WTC11 (cell line): Measurements from ENCODE around the gene OPCML. TPM values are rescaled to one million over a fixed set of nuclear protein-coding genes. Genes with fewer than 3 reads are reported as not detected.

ENCODE experiments used
- ATAC-seq: fragments of 200-7000 bp; cut with Tn5 transposase; 2 replicates; pipeline ENCODE4 v1.10.0; 2021; ENCODE audit warnings: mild to moderate bottlenecking, moderate library complexity
- CTCF ChIA-PET: fragments of 300-600 bp; sonication (Branson Sonifier 250); formaldehyde crosslinking; loops from one replicate; lab custom pipeline; 2021; ENCODE audit warnings: antibody characterized with exemption; lab: Charles Lee
- POLR2A ChIA-PET: fragments of 350-600 bp; sonication (Branson Sonifier 250); formaldehyde crosslinking; loops from one replicate; lab custom pipeline; 2021; ENCODE audit warnings: antibody characterized with exemption; lab: Charles Lee
- DNase-seq: peaks from one replicate; pipeline ENCODE4 v3.0.0; 2021; ENCODE audit warnings: low spot score
- H3K27ac Mint-ChIP-seq: 2 replicates; pipeline ENCODE4 v1.8.0; 2021; ENCODE audit warnings: mixed read lengths
- H3K27me3 Mint-ChIP-seq: 2 replicates; pipeline ENCODE4 v1.8.0; 2021; ENCODE audit warnings: low read depth, mild to moderate bottlenecking, moderate library complexity, mixed read lengths
- H3K36me3 Mint-ChIP-seq: 2 replicates; pipeline ENCODE4 v1.8.0; 2021; ENCODE audit warnings: mixed read lengths
- H3K4me1 Mint-ChIP-seq: 2 replicates; pipeline ENCODE4 v1.8.0; 2022; ENCODE audit warnings: mixed read lengths
- H3K4me3 Mint-ChIP-seq: 2 replicates; pipeline ENCODE4 v1.8.0; 2021; ENCODE audit warnings: mild to moderate bottlenecking, moderate library complexity, mixed read lengths
- H3K9me3 Mint-ChIP-seq: 2 replicates; pipeline ENCODE4 v1.8.0; 2021; ENCODE audit warnings: mixed read lengths
- ATF1 ChIP-seq: sonication (generic); formaldehyde crosslinking; IDR thresholded peaks from 2 replicates; pipeline ENCODE4 v1.8.1; 2023; ENCODE audit warnings: mild to moderate bottlenecking, moderate library complexity, missing genetic modification reagents
- CBFB ChIP-seq: sonication (generic); formaldehyde crosslinking; IDR thresholded peaks from 2 replicates; pipeline ENCODE4 v1.8.1; 2022; ENCODE audit warnings: mild to moderate bottlenecking, low read depth, missing genetic modification reagents
- CREM ChIP-seq: sonication (generic); formaldehyde crosslinking; IDR thresholded peaks from 2 replicates; pipeline ENCODE4 v1.8.1; 2022; ENCODE audit warnings: mild to moderate bottlenecking, missing genetic modification reagents, moderate library complexity
- HMGA2 ChIP-seq: fragments of 250-450 bp; sonication (Bioruptor Pico); IDR thresholded peaks from 2 replicates; pipeline ENCODE4 v1.4.0; 2021; ENCODE audit warnings: mild to moderate bottlenecking, moderate library complexity
- JAZF1 ChIP-seq: fragments of 250-450 bp; sonication (Bioruptor Pico); IDR thresholded peaks from 2 replicates; pipeline ENCODE4 v1.9.0; 2021; ENCODE audit warnings: moderate library complexity, mild to moderate bottlenecking, inconsistent platforms
- KAT7 ChIP-seq: sonication (generic); formaldehyde crosslinking; IDR thresholded peaks from 2 replicates; pipeline ENCODE4 v1.8.1; 2023; ENCODE audit warnings: missing genetic modification reagents, mild to moderate bottlenecking, borderline replicate concordance
- NFATC4 ChIP-seq: fragments of 250-450 bp; sonication (Bioruptor Pico); IDR thresholded peaks from 2 replicates; pipeline ENCODE4 v1.9.0; 2021; ENCODE audit warnings: mild to moderate bottlenecking
- NFYB ChIP-seq: sonication (generic); formaldehyde crosslinking; conservative IDR thresholded peaks from 2 replicates; pipeline ENCODE4 v1.8.0; 2022; ENCODE audit warnings: low read depth, missing genetic modification reagents
- NR3C1 ChIP-seq: sonication (generic); formaldehyde crosslinking; conservative IDR thresholded peaks from 2 replicates; pipeline ENCODE4 v1.8.1; 2023; ENCODE audit warnings: low read depth, mild to moderate bottlenecking, missing genetic modification reagents
- OVOL2 ChIP-seq: fragments of 250-450 bp; sonication (Bioruptor Pico); IDR thresholded peaks from 2 replicates; pipeline ENCODE4 v1.9.0; 2021; ENCODE audit warnings: mild to moderate bottlenecking, borderline replicate concordance
- RELA ChIP-seq: sonication (generic); formaldehyde crosslinking; IDR thresholded peaks from 2 replicates; pipeline ENCODE4 v1.8.1; 2022; ENCODE audit warnings: missing genetic modification reagents, mild to moderate bottlenecking, borderline replicate concordance
- SOX15 ChIP-seq: fragments of 250-450 bp; sonication (Bioruptor Pico); IDR thresholded peaks from 2 replicates; pipeline ENCODE4 v1.9.0; 2021; ENCODE audit warnings: mild to moderate bottlenecking
- TEAD1 ChIP-seq: sonication (generic); formaldehyde crosslinking; IDR thresholded peaks from 2 replicates; pipeline ENCODE4 v1.8.0; 2022; ENCODE audit warnings: mild to moderate bottlenecking, missing genetic modification reagents
- ZNF232 ChIP-seq: sonication (generic); formaldehyde crosslinking; IDR thresholded peaks from 2 replicates; pipeline ENCODE4 v1.8.0; 2022; ENCODE audit warnings: mild to moderate bottlenecking, missing genetic modification reagents
- ZNF317 ChIP-seq: sonication (generic); formaldehyde crosslinking; IDR thresholded peaks from 2 replicates; pipeline ENCODE4 v1.8.1; 2023; ENCODE audit warnings: low read depth, mild to moderate bottlenecking, moderate library complexity, missing genetic modification reagents, borderline replicate concordance
- ZNF396 ChIP-seq: fragments of 250-450 bp; sonication (Bioruptor Pico); IDR thresholded peaks from 2 replicates; pipeline ENCODE4 v1.8.0; 2021; ENCODE audit warnings: mild to moderate bottlenecking, moderate library complexity, borderline replicate concordance
- total RNA-seq: library from RNA; stranded (reverse); gene quantifications from 3 replicates; pipeline ENCODE4 v1.2.3, GENCODE V29; 2021
- TF ChIP-seq, protein P1 (sequence below): sonication (generic); formaldehyde crosslinking; IDR thresholded peaks from 2 replicates; pipeline ENCODE4 v1.8.1; 2023; ENCODE audit warnings: mild to moderate bottlenecking, missing genetic modification reagents
- TF ChIP-seq, protein P2 (sequence below): sonication (generic); formaldehyde crosslinking; IDR thresholded peaks from 2 replicates; pipeline ENCODE4 v1.8.0; 2023; ENCODE audit warnings: missing genetic modification reagents
- TF ChIP-seq, protein P3 (sequence below): sonication (generic); formaldehyde crosslinking; IDR thresholded peaks from 2 replicates; pipeline ENCODE4 v1.8.1; 2023; ENCODE audit warnings: mild to moderate bottlenecking, missing genetic modification reagents, moderate library complexity
- TF ChIP-seq, protein P4 (sequence below): fragments of 250-450 bp; sonication (Bioruptor Pico); IDR thresholded peaks from 2 replicates; pipeline ENCODE4 v1.9.0; 2021; ENCODE audit warnings: mild to moderate bottlenecking, borderline replicate concordance
- TF ChIP-seq, protein P5 (sequence below): sonication (generic); formaldehyde crosslinking; IDR thresholded peaks from 2 replicates; pipeline ENCODE4 v1.8.0; 2022; ENCODE audit warnings: mild to moderate bottlenecking, missing genetic modification reagents
- TF ChIP-seq, protein P6 (sequence below): sonication (generic); formaldehyde crosslinking; conservative IDR thresholded peaks from 2 replicates; pipeline ENCODE4 v1.8.1; 2023; ENCODE audit warnings: mild to moderate bottlenecking, low read depth, missing genetic modification reagents, moderate library complexity

Gene OPCML
- total RNA-seq, 1 experiment from 2014 or later: 1.5 TPM

DNA sequence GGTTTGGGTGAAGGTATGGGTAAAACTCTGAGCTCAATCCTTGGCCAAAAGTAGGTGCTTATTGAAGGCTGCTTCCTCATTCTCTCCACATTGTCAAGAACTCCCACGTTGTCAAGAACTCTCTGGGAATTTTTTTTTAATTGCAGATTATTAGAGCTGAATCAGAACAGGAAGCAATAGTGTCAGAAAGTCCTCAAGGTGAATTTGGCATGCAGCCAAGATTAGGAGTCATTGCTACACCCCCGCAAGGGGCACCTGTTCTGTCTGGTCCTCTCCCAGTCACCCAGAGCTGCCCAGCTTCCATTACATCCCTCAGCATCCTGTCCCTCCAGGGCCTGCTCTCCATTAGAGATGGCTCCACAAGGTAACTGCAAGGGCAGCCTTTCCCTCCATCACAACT, 996.5 kb downstream of the OPCML start:
- H3K4me3 Mint-ChIP-seq: no peak overlapping the region
- no peak for ATAC-seq
- no peaks in the 10 kb centered on the region for H3K9me3 Mint-ChIP-seq
- DNase-seq: no peak
- H3K4me1 Mint-ChIP-seq: peaks cover 14% of the 10 kb centered on the region
- H3K36me3 Mint-ChIP-seq: no peaks in the 10 kb centered on the region
- POLR2A ChIA-PET: no interaction called here
- H3K27me3 Mint-ChIP-seq: no peaks in the 10 kb centered on the region
- CTCF ChIA-PET: no interaction called here
- no peak overlapping the region for H3K27ac Mint-ChIP-seq
- TF ChIP-seq NFYB (CRISPR knock-in tag) (no peak), ZNF396 (CRISPR knock-in tag) (no peak), OVOL2 (CRISPR knock-in tag) (no peak), TEAD1 (CRISPR knock-in tag) (no peak), ATF1 (CRISPR knock-in tag) (no peak)
- TF ChIP-seq, protein P1, sequence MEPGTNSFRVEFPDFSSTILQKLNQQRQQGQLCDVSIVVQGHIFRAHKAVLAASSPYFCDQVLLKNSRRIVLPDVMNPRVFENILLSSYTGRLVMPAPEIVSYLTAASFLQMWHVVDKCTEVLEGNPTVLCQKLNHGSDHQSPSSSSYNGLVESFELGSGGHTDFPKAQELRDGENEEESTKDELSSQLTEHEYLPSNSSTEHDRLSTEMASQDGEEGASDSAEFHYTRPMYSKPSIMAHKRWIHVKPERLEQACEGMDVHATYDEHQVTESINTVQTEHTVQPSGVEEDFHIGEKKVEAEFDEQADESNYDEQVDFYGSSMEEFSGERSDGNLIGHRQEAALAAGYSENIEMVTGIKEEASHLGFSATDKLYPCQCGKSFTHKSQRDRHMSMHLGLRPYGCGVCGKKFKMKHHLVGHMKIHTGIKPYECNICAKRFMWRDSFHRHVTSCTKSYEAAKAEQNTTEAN (CRISPR knock-in tag): no peak

DNA sequence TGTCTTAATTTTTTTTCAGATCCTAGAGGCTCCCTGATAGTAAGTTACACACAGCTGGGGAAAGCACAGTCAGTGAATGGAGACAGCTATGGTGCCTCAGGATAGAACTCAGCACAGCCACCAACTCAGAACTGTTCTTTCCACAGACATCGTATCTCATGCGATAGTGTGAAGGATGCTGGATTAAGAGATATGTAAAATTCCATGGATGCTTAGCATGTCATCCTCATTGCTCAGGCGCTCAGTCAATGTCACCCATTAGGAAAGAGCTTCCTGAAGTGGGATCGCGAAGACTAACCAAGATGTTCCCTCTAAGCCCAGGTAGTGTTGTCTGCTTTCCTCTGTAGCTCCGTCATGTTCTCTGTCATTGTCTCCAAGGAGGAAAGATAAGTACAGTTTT, 1000.4 kb downstream of the OPCML start:
- H3K4me3 Mint-ChIP-seq: no peak overlapping the region
- DNase-seq: no peak
- H3K9me3 Mint-ChIP-seq: no peaks in the 10 kb centered on the region
- no peaks in the 10 kb centered on the region for H3K27me3 Mint-ChIP-seq
- no peak for TF ChIP-seq ZNF317 (CRISPR knock-in tag)
- TF ChIP-seq, protein P2, sequence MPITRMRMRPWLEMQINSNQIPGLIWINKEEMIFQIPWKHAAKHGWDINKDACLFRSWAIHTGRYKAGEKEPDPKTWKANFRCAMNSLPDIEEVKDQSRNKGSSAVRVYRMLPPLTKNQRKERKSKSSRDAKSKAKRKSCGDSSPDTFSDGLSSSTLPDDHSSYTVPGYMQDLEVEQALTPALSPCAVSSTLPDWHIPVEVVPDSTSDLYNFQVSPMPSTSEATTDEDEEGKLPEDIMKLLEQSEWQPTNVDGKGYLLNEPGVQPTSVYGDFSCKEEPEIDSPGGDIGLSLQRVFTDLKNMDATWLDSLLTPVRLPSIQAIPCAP (CRISPR knock-in tag): no peak
- TF ChIP-seq HMGA2 (CRISPR knock-in tag): no peak
- TF ChIP-seq SOX15 (CRISPR knock-in tag): no peak
- no peak for TF ChIP-seq NR3C1 (CRISPR knock-in tag)
- TF ChIP-seq, protein P3, sequence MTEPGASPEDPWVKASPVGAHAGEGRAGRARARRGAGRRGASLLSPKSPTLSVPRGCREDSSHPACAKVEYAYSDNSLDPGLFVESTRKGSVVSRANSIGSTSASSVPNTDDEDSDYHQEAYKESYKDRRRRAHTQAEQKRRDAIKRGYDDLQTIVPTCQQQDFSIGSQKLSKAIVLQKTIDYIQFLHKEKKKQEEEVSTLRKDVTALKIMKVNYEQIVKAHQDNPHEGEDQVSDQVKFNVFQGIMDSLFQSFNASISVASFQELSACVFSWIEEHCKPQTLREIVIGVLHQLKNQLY (CRISPR knock-in tag): no peak
- TF ChIP-seq CBFB (CRISPR knock-in tag): no peak
- TF ChIP-seq NFATC4: no peak
- TF ChIP-seq, protein P4, sequence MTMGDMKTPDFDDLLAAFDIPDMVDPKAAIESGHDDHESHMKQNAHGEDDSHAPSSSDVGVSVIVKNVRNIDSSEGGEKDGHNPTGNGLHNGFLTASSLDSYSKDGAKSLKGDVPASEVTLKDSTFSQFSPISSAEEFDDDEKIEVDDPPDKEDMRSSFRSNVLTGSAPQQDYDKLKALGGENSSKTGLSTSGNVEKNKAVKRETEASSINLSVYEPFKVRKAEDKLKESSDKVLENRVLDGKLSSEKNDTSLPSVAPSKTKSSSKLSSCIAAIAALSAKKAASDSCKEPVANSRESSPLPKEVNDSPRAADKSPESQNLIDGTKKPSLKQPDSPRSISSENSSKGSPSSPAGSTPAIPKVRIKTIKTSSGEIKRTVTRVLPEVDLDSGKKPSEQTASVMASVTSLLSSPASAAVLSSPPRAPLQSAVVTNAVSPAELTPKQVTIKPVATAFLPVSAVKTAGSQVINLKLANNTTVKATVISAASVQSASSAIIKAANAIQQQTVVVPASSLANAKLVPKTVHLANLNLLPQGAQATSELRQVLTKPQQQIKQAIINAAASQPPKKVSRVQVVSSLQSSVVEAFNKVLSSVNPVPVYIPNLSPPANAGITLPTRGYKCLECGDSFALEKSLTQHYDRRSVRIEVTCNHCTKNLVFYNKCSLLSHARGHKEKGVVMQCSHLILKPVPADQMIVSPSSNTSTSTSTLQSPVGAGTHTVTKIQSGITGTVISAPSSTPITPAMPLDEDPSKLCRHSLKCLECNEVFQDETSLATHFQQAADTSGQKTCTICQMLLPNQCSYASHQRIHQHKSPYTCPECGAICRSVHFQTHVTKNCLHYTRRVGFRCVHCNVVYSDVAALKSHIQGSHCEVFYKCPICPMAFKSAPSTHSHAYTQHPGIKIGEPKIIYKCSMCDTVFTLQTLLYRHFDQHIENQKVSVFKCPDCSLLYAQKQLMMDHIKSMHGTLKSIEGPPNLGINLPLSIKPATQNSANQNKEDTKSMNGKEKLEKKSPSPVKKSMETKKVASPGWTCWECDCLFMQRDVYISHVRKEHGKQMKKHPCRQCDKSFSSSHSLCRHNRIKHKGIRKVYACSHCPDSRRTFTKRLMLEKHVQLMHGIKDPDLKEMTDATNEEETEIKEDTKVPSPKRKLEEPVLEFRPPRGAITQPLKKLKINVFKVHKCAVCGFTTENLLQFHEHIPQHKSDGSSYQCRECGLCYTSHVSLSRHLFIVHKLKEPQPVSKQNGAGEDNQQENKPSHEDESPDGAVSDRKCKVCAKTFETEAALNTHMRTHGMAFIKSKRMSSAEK: no peak
- TF ChIP-seq KAT7: no peak
- TF ChIP-seq, all 79 proteins: peak for 0
- ATAC-seq: no peak
- ChIA-PET CTCF (no interaction called here), POLR2A (no interaction called here)
- Mint-ChIP-seq H3K4me1 (peaks cover 14% of the 10 kb centered on the region), H3K27ac (no peak overlapping the region), H3K36me3 (no peaks in the 10 kb centered on the region)

DNA sequence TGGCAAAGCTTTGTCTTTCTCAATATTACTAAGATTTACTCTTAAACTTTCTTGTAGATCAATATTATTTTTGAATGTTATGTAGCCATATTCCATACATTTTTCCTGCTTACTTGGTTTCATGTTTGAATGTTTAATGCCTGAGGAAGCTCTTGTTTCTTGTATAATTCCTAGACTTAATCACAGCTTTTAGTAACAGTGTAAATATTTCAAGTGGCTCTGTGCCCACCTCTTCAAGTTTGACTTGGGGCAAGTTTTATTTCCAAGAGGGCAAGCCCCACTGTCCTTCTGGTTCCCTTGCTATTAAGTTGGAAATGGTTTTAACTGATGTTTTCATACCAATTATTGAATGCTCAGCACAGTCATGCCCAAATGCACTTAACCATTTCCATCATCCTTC, 1004.1 kb downstream of the OPCML start:
- ChIA-PET CTCF (no interaction called here), POLR2A (no interaction called here)
- H3K27ac Mint-ChIP-seq: no peak overlapping the region
- no peak overlapping the region for H3K4me3 Mint-ChIP-seq
- no peaks in the 10 kb centered on the region for H3K27me3 Mint-ChIP-seq
- peaks cover 14% of the 10 kb centered on the region for H3K4me1 Mint-ChIP-seq
- ATAC-seq (no peak), DNase-seq (no peak)
- peaks cover 3% of the 10 kb centered on the region; the same call in 1 of the 2 replicates for H3K9me3 Mint-ChIP-seq
- H3K36me3 Mint-ChIP-seq: no peaks in the 10 kb centered on the region
- TF ChIP-seq, protein P5, sequence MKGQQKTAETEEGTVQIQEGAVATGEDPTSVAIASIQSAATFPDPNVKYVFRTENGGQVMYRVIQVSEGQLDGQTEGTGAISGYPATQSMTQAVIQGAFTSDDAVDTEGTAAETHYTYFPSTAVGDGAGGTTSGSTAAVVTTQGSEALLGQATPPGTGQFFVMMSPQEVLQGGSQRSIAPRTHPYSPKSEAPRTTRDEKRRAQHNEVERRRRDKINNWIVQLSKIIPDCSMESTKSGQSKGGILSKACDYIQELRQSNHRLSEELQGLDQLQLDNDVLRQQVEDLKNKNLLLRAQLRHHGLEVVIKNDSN: no peak
- no peak for TF ChIP-seq HMGA2 (CRISPR knock-in tag)
- no peak for TF ChIP-seq RELA (CRISPR knock-in tag)
- no peak for TF ChIP-seq JAZF1 (CRISPR knock-in tag)
- no peak for TF ChIP-seq NFATC4
- no peak for TF ChIP-seq ZNF232 (CRISPR knock-in tag)
- no peak for TF ChIP-seq CREM (CRISPR knock-in tag)
- TF ChIP-seq, protein P6, sequence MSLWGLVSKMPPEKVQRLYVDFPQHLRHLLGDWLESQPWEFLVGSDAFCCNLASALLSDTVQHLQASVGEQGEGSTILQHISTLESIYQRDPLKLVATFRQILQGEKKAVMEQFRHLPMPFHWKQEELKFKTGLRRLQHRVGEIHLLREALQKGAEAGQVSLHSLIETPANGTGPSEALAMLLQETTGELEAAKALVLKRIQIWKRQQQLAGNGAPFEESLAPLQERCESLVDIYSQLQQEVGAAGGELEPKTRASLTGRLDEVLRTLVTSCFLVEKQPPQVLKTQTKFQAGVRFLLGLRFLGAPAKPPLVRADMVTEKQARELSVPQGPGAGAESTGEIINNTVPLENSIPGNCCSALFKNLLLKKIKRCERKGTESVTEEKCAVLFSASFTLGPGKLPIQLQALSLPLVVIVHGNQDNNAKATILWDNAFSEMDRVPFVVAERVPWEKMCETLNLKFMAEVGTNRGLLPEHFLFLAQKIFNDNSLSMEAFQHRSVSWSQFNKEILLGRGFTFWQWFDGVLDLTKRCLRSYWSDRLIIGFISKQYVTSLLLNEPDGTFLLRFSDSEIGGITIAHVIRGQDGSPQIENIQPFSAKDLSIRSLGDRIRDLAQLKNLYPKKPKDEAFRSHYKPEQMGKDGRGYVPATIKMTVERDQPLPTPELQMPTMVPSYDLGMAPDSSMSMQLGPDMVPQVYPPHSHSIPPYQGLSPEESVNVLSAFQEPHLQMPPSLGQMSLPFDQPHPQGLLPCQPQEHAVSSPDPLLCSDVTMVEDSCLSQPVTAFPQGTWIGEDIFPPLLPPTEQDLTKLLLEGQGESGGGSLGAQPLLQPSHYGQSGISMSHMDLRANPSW (CRISPR knock-in tag): no peak
